Embryonic facial prominence (tissue), 1 donor: ENCODE data around the gene TRIM37.
"Not testable (repeated sequence)": the region's sequence is repeated elsewhere in the genome, so short reads cannot be mapped to it uniquely, and the experiment has no call there.

ENCODE experiments used
- DNase-seq: peaks from one replicate; pipeline ENCODE4 v3.0.0-alpha.2; 2016; ENCODE audit errors: extremely low spot score

TRIM37 gene

GRCh38 chr17:59106463-59107305, at the start of gene TRIM37:
TSS of gene TRIM37 (minus strand) at chr17:59106880. CDS start at chr17:59106461, 419 bp downstream.
- peak; percentile 95 for DNase-seq

- no peak for DNase-seq
These were observed 48.9 kb upstream of the TRIM37 start, which contains the start of gene PRR11 for GRCh38 chr17:59155439-59156177. TSS of gene PRR11 (plus strand) at chr17:59155746. CDS start at chr17:59169753, 14,007 bp downstream.

GRCh38 chr17:59154721-59155438, 48.2 kb upstream of the TRIM37 start, which contains the start of gene SKA2:
TSS of gene SKA2 (minus strand) at chr17:59155186. CDS start at chr17:59155163, 23 bp downstream.
- DNase-seq, result peak; percentile 100

- no peak for DNase-seq
These were observed 47.6 kb upstream of the TRIM37 start for GRCh38 chr17:59154292-59154720.

GRCh38 chr17:59152925-59153324, 46.2 kb upstream of the TRIM37 start:
- no peak for DNase-seq

GRCh38 chr17:59151591-59151990, 44.9 kb upstream of the TRIM37 start:
- DNase-seq, result no peak

- DNase-seq, result no peak
These were observed 44.3 kb upstream of the TRIM37 start for GRCh38 chr17:59151006-59151405.

GRCh38 chr17:59149841-59150511, 43.3 kb upstream of the TRIM37 start:
- no peak for DNase-seq

GRCh38 chr17:59149051-59149450, 42.4 kb upstream of the TRIM37 start:
- no peak for DNase-seq

GRCh38 chr17:59145571-59146096, 39.0 kb upstream of the TRIM37 start:
- DNase-seq, result no peak

- no peak for DNase-seq
These were observed 35.2 kb upstream of the TRIM37 start for GRCh38 chr17:59141860-59142259.

- no peak for DNase-seq
These were observed 33.3 kb upstream of the TRIM37 start for GRCh38 chr17:59139939-59140338.

- DNase-seq, result not testable (repeated sequence)
These were observed 31.7 kb upstream of the TRIM37 start for GRCh38 chr17:59138339-59138738.

- DNase-seq, result no peak
These were observed 24.5 kb upstream of the TRIM37 start for GRCh38 chr17:59131131-59131530.

GRCh38 chr17:59129814-59130213, 23.1 kb upstream of the TRIM37 start:
- no peak for DNase-seq

- no peak for DNase-seq
These were observed 20.2 kb upstream of the TRIM37 start for GRCh38 chr17:59126809-59127417.

GRCh38 chr17:59124665-59125064, 18.0 kb upstream of the TRIM37 start:
- no peak for DNase-seq

GRCh38 chr17:59121901-59122480, 15.3 kb upstream of the TRIM37 start:
- no peak for DNase-seq

- DNase-seq, result no peak
These were observed 8.8 kb upstream of the TRIM37 start for GRCh38 chr17:59115474-59115873.

GRCh38 chr17:59111539-59111938, 4.9 kb upstream of the TRIM37 start:
- DNase-seq, result no peak
